Osteoblast (primary cell): ENCODE measurements around the gene EFCAB10. TPM values are rescaled to one million over a fixed set of nuclear protein-coding genes. Genes with fewer than 3 reads are reported as not detected.

Experiments used
- DNase-seq: peaks from one replicate; pipeline ENCODE4 v3.0.0; 2011; ENCODE audit warnings: low spot score, mixed read lengths; ENCODE audit not compliant: insufficient read length; ENCODE audit errors: missing footprints
- H2AFZ ChIP-seq: 2 replicates; pipeline ENCODE4 v1.6.0; 2011; ENCODE audit warnings: mild to moderate bottlenecking, low read length
- H3K27ac ChIP-seq: 2 replicates; pipeline ENCODE4 v1.5.1; 2011; ENCODE audit warnings: mild to moderate bottlenecking, low read depth, low read length, moderate library complexity
- H3K27me3 ChIP-seq: 2 replicates; pipeline ENCODE4 v1.6.0; 2012; ENCODE audit warnings: mild to moderate bottlenecking, control low read depth, inconsistent platforms, low read length, moderate library complexity; ENCODE audit not compliant: insufficient read depth
- H3K36me3 ChIP-seq: 2 replicates; pipeline ENCODE4 v1.5.1; 2011; ENCODE audit warnings: mild to moderate bottlenecking, low read length, control low read depth, moderate library complexity; ENCODE audit not compliant: insufficient read depth
- H3K4me1 ChIP-seq: 2 replicates; pipeline ENCODE4 v1.5.1; 2011; ENCODE audit warnings: mild to moderate bottlenecking, low read length, control low read depth, moderate library complexity; ENCODE audit not compliant: insufficient read depth
- H3K4me2 ChIP-seq: 2 replicates; pipeline ENCODE4 v1.6.0; 2011; ENCODE audit warnings: mild to moderate bottlenecking, low read length; ENCODE audit not compliant: insufficient read depth
- H3K4me3 ChIP-seq: fragments of 200-600 bp; sonication (generic); 3 replicates; pipeline ENCODE4 v1.5.1; 2012; ENCODE audit warnings: mild to moderate bottlenecking, low read length, inconsistent platforms; ENCODE audit not compliant: insufficient read depth
- H3K79me2 ChIP-seq: 2 replicates; pipeline ENCODE4 v1.6.0; 2012; ENCODE audit warnings: mild to moderate bottlenecking, low read length, control low read depth, inconsistent platforms; ENCODE audit not compliant: insufficient read depth
- H3K9me3 ChIP-seq: 2 replicates; pipeline ENCODE4 v1.5.1; 2011; ENCODE audit warnings: low read depth, low read length, control low read depth
- H4K20me1 ChIP-seq: 2 replicates; pipeline ENCODE4 v1.6.0; 2012; ENCODE audit warnings: mild to moderate bottlenecking, low read length, control low read depth; ENCODE audit not compliant: insufficient read depth
- total RNA-seq: library from RNA; depleted of rRNA; stranded (reverse); fragments of >200 nt; gene quantifications from 2 replicates; pipeline ENCODE4 v1.2.3, GENCODE V29; 2012
- TF ChIP-seq, protein P1 (sequence below): IDR thresholded peaks from 2 replicates; pipeline ENCODE4 v1.5.1; 2011; ENCODE audit warnings: mild to moderate bottlenecking, low read depth, low read length, moderate library complexity; ENCODE audit errors: extremely low read depth

Gene EFCAB10
- total RNA-seq, 1 donor: not detected

DNA sequence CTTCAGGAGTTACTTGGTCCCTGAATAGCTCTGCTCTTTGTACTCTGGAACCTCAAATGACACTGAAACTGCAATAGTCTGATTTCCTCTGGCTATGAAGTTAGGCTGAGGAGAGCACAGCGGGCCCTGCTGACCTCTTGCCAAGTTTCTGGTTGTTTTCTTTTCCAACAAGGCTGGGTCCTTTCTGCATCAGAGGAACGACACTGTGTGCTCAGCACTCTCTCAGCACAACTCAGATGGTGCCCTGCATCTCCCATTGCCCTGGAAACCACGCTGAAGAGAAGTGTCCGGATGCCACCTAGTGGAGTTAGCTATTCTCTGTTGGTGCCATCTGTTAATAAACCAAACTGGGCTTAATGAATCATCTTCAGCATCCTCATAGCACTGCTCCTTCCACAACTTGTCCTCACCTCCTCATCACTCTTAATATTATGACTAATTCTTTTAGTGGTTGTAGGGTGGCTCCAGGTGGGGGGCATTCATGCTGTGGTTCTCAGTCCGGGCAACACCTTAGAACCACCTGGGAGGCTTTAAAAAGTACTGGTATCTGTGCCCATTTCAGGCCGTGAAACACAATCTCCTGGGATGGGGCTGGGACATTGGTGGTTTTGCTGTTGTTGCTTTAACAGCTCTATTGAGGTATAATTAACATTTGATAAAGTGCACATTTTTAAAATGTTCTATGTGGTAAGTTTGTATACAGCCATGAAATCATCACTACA is 8.2 kb upstream of the EFCAB10 start:
- Histone ChIP-seq H2AFZ (peak overlapping the region; percentile 37), H3K36me3 (no peaks in the 10 kb centered on the region), H3K4me1 (peaks cover 2% of the 10 kb centered on the region), H3K4me3 (no peak overlapping the region), H3K79me2 (no peaks in the 10 kb centered on the region), H3K4me2 (no peak overlapping the region), H3K27ac (no peak overlapping the region), H4K20me1 (no peaks in the 10 kb centered on the region), H3K27me3 (peaks cover 2% of the 10 kb centered on the region), H3K9me3 (no peaks in the 10 kb centered on the region)
- DNase-seq: peak; percentile 93
- TF ChIP-seq, protein P1, sequence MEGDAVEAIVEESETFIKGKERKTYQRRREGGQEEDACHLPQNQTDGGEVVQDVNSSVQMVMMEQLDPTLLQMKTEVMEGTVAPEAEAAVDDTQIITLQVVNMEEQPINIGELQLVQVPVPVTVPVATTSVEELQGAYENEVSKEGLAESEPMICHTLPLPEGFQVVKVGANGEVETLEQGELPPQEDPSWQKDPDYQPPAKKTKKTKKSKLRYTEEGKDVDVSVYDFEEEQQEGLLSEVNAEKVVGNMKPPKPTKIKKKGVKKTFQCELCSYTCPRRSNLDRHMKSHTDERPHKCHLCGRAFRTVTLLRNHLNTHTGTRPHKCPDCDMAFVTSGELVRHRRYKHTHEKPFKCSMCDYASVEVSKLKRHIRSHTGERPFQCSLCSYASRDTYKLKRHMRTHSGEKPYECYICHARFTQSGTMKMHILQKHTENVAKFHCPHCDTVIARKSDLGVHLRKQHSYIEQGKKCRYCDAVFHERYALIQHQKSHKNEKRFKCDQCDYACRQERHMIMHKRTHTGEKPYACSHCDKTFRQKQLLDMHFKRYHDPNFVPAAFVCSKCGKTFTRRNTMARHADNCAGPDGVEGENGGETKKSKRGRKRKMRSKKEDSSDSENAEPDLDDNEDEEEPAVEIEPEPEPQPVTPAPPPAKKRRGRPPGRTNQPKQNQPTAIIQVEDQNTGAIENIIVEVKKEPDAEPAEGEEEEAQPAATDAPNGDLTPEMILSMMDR: peak; percentile 85

- H3K79me2 ChIP-seq: no peaks in the 10 kb centered on the region
- H3K4me3 ChIP-seq: no peak overlapping the region
- H3K27ac ChIP-seq: no peak overlapping the region
- peak; percentile 87 for DNase-seq
- H3K9me3 ChIP-seq: no peaks in the 10 kb centered on the region
- H3K27me3 ChIP-seq: no peaks in the 10 kb centered on the region
- TF ChIP-seq, protein P1: no peak
- H3K4me1 ChIP-seq: peaks cover 2% of the 10 kb centered on the region
- H3K36me3 ChIP-seq: no peaks in the 10 kb centered on the region
- no peaks in the 10 kb centered on the region for H4K20me1 ChIP-seq
- no peak overlapping the region for H3K4me2 ChIP-seq
- H2AFZ ChIP-seq: peak overlapping the region; percentile 71
Measured at GRCh38 chr7:105587909-105588635, 6.8 kb upstream of the EFCAB10 start.

DNA sequence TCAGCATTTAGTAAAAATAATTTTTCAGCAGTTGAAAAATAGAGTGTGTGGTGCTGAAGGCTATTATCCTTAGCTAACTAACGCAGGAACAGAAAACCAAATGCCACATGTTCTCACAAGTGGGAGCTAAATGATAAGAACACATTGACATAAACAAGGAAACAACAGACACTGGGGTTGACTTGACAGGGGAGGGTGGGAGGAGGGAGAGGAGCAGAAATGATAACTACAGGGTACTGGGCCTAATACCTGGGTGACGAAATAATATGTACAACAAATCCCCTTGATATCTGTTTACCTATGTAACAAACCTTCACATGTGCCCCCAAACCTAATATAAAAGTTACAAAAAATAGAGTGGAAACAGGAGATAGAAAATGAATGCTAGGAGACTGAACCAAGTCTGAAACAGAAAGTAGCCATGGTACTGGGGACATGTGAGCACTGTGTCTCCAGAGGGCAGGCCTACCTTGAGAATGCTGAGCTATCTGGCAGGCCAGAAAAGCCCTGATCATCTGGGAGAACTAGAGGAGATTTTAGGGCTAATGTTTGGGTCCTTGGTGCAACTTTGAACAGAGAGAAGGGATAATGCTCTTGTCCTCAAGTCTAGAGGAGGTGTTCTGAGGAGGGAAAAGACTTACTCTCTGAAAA is 4.7 kb upstream of the EFCAB10 start:
- Histone ChIP-seq H3K4me1 (peaks cover 2% of the 10 kb centered on the region), H3K4me3 (no peak overlapping the region), H2AFZ (no peak overlapping the region), H3K27me3 (no peaks in the 10 kb centered on the region), H3K36me3 (no peaks in the 10 kb centered on the region), H3K79me2 (no peaks in the 10 kb centered on the region), H3K9me3 (no peaks in the 10 kb centered on the region), H3K4me2 (no peak overlapping the region), H3K27ac (no peak overlapping the region), H4K20me1 (no peaks in the 10 kb centered on the region)
- TF ChIP-seq, protein P1: no peak
- DNase-seq: no peak

GRCh38 chr7:105584165-105584564 is 2.9 kb upstream of the EFCAB10 start:
- Histone ChIP-seq H3K36me3 (no peaks in the 10 kb centered on the region), H3K4me1 (peaks cover under 1% of the 10 kb centered on the region), H3K27me3 (no peaks in the 10 kb centered on the region), H2AFZ (no peak overlapping the region), H3K9me3 (no peaks in the 10 kb centered on the region), H4K20me1 (no peaks in the 10 kb centered on the region), H3K27ac (no peak overlapping the region), H3K79me2 (no peaks in the 10 kb centered on the region), H3K4me2 (no peak overlapping the region), H3K4me3 (no peak overlapping the region)
- TF ChIP-seq, protein P1: no peak
- no peak for DNase-seq
